ENCODE measurements around the gene TSPEAR.

TSPEAR gene

DNA sequence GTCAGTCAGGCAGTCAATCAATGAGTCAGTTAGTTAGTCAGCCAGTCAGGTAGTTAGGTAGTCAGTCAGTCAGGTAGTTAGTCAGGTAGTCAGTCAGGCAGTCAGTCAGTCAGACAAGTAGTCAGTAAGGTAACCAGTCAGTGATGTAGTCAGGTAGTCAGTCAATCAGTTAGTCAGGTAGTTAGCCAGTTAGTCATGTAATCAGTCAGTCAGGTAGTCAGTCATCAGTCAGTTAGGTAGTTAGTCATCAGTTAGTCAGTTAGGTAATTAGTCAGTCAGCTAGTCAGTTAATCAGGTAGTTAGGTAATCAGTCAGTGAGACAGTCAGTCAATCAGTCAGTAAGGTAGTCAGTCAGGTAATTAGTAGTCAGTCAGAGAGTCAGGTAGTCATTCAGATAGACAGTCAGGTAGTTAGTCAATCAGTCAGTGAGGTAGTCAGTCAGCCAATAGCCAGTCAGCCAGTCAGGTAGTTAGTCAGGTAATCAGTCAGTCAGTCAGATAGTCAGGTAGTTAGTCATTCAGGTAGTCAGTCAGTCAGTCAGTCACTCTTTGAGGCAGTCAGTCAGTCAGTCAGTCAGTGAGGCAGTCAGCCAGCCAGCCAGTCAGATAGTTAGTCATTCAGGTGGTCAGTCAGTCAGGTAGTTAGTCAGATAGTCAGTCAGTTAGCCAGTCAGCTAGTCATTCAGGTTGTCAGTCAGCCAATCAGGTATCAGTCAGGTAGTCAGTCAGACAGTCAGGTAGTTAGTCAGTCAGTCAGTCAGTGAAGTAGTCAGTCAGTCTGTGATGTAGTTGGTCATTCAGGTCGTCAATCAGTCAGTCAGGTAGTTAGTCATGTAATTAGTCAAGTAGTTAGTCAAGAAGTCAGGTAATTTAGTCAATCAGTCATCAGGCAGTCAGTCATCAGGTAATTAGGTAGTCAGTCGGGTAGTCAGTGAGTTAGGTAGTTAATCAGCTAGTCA is 186.7 kb downstream of the TSPEAR start:
- no peak for DNase-seq

DNA sequence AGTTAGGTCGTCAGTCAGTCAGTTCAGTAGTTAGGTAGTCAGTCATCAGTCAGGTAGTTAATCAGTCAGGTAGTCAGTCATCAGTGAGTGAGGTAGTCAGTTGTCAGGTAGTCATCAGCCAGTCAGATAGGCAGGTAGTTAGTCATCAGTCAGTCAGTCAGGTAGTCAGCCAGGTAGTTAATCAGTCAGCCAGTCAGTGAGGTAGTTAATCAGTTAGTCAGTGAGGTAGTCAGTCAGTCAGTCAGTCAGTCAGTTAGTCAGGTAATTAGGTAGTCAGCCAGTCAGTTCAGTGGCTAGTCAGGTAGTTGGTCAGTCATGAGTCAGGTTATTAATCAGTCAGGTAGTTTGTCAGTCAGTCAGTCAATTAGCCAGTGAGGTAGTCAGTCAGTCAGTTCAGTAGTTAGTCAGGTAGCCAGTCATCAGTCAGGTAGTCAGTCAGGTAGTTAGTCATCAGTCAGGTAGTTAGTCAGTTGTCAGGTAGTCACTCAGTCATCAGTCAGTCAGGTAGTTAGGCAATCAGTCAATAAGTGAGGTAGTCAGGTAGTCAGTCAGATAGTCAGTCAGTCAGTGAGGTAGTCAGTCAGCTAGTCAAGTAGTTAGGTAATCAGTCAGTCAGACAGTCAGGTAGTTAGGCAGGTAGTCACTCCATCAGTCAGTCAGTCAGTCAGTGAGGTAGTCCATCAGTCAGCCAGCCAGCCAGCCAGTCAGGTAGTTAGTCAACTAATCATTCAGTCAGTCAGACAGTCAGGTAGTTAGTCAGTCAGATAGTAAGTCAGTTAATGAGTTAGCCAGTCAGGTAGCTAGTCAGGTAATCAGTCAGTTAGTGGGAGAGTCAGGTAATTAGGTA is 187.6 kb downstream of the TSPEAR start:
- DNase-seq, result no peak

DNA sequence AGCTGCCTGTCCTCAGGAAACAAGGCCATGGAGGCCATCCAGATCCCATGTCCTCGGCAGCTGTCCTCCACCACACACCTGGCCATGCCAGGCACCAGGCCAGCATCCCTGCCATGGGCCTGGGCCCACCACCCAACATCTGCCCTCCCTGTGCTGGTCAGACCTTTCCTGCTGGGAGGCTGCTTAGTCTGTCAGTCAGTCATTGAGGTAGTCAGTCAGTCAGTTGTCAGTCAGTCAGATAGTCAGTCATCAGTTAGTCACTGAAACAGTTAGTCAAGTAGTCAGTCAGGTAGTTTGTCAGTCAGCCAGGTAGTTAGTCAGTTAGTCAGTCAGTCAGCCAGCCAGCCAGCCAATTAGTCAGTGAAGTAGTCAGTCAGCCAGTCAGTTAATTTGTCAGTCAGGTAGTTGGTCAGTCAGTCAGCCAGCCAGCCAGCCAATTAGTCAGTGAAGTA is 188.6 kb downstream of the TSPEAR start:
- no peak for DNase-seq

DNA sequence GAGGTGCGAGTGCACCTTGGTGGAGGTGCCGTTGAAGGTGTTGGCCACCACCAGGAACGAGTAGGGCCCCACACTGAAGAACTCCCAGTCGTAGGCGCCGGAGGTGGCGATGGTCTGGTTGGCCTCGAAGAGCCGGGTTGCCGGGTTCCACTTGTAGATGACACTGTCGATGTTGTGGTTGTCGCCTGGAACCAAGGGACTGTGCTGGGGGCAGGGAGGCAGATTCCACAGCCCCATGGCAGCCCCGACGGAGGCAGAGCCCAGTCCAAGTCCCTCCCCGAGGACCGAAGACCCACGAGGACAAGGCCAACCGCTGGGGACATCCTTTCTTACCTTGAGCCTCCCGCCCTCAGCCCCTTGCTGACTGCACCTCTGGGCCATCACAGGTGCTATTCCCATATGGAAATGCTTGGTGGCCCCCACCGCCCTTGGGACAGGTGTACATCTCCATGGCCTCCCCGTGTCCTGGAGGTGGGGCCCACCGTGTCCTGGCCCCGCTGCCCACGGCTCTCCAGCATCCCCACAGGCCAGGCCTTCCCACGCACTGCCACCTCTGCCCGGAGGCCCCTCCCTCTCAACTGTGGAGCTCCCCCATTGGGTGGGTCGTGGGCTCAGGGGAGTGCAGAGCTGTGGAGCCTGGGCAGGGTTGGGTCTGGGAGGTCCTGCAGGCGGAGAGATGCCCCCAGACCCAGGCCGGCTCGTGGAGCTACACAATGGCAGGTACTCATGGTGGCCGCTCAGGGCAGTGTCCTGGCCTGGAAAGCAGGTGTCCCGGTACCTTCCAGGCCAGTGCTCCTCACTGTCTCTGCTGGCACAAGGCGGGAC is 189.2 kb downstream of the TSPEAR start:
- DNase-seq, result no peak

DNA sequence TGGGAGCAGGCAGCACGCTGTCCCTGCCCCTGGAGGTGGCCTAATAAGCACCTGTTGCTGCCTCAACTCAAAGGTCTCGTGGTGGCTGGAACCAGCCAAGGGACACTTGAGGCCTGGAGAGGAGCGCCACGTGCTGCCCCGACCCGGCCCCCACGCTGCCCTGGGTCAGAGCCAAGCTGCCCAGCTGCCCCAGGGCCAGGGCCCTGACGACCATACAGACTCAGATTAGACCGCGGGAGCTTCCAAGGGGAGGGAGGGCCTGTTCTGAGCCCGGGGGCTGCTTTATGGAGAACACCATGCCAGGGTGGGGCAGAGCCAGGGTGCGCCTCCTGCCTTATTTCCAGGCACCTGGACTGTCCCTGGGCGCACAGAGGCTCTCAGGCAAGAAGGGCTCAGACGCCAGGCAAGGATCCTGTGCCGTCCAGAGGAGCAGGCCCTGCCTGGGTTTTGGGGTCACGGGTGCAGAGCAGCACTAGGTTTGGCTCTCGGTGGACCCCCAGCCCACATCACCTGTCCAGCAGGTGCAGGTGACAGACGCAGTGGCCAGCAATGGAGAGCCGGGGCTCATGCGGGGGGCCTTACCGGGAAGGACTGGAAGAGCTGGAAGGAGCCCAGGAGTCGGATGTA is 190.0 kb downstream of the TSPEAR start:
- DNase-seq, result no peak

DNA sequence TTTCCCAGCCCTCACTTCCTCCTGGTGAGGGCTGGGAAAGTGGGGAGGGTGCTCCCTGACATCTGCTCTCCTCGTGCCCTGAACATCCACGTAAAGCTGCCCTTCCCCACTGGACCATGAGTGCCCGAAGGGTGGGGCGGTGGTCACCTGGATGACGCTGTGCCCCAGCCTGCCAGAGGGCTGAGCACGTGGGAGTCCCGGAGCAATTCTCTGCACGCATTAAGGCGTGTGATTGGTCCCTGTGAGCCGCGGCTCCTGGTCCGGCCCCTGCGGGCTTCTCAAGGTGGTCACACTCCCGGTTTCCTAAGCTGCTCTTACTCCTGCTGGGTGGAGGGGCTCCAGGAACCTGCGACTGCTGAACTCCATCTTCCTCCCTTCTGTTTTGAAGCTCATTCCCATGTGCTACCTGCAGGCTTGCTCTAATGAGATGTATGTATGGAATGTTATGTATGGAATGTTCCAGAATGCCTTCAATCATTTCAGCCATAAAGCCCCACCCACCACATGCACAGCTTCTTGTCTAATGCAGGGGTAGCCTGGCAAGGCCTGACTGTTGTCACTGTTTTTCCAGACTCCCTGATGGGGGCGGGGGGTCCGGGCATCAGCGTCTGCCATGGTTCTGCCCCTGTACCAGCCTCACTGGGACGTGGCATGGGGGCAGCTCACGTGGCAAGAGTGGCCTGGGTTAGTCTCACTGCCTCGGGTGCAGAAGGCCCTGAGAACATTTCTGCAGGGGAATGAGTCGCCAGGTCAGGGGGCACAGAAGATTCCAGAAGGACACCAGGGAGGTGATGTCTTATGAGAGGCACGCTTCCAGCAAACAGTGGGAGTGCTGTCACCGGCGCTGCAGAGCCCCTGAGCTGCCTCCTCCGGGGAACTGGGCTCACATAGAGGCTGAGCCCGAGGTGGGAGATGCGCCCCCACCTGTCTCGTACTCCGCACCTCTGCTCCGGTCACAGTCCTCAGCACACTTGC is 190.8 kb downstream of the TSPEAR start:
- no peak for DNase-seq

DNA sequence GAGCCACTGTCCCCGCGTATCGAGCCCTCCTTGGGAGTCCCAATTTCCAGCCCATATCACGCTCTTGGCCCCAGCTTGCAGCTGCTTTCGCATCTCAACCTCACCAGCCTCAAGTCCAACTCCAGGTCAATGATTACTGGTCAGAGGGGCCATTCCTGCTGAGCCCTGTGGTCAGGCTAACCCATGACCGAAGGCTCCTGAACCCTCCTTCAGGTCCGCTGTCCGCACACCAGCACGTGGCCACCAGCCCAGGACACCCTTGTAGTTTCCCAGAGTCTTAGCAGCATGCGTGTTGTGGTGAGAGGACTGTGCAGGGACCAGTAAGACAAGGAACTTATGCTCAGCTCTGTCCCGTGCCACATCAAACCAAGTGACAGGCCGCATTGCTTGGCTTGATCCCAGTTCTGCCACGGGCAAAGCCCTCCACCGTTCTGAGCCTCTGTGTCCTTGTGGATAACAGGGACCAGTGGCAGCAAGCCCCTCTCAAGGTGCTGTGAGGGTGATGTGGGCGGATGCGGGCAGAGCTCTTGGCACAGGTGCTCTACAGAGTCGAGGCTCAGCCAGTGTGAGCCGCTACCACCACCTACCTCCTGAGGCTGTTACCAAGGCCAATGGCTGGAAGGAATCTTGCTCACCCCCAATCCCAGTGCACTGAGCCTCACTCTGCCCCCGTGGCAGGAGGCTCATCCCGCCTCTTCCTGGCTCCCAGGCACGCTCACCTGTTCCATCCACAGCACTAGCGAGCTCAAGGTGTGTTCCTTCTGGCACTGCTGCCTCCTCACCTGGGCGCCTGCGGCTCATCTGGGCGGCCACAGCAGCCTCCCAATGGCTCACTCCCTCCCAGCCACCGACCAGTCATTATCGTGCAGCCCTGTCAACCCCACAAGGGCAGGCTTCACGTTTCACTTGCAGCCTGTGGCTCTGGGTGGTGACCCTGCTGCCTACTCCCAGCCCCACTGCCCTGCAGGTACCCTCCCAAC is 191.7 kb downstream of the TSPEAR start:
- no peak for DNase-seq

DNA sequence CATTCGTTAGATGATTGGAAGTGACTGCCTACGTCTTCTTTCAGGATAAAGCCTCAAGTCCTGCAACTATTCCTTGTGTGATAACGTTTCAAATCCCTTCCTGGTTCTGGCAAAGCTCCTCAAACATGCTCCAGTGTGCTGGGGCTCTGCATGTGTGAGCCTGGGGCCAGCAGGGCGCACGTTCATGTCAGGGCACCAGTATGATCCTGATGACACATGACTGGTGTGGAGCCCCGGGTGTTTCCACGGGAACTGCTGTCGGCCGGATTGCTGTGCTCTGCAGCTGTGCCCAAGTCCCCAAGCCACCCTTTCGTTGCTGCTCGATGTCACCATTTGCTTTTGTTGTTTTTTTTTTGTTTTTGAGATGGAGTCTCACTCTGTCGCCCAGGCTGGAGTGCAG is 192.7 kb downstream of the TSPEAR start:
- DNase-seq, result no peak

DNA sequence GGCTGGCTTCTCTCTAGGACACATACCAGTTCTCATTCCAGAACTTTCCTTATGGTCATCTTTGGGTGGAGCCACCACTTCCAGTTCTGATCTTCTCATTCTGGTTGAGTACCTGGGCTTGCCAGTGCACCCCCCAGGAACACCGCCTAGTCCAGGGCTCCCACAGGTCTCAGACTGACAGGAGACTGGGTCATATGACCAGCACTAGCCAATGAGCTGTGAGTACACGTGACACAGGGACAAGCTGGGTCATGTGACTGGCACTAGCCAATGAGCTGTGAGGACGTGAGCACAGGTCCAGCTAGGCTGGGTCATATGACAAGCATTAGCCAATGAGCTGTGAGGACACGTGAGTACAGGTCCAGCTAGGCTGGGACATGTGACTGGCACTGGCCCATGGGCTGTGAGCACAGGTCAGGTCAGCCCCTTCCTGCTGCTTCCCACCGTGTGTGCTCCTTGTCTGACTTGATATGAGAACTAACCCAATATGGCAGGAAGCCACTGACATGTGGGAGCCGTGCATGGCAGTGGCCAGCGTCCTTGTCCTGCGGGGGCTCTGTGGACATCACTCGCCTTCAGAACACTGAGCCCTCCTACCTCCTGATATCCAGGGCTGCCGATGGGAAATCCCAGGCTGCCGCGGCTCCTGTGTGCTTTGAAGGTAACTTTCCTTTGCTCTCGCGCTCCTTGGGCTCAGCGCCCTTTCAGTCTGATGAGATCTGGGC is 194.0 kb downstream of the TSPEAR start:
- DNase-seq, result no peak

DNA sequence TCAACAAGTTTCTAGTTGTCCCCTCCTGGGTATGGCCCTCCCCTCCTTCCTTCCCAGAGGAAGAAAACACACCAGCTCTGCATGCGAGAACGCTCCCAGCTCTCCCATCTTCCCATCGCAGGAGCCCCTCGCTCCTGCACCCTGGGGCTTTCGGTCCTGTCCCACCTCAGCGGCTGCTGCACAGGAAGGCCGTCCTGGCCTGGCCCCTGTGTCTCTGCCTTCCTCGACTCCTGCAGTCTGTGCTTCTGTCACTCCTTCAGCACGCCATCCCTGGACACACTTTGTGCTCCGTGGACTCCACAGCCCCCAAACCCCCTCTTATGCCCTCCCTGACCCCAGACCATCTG is 194.6 kb downstream of the TSPEAR start:
- no peak for DNase-seq

DNA sequence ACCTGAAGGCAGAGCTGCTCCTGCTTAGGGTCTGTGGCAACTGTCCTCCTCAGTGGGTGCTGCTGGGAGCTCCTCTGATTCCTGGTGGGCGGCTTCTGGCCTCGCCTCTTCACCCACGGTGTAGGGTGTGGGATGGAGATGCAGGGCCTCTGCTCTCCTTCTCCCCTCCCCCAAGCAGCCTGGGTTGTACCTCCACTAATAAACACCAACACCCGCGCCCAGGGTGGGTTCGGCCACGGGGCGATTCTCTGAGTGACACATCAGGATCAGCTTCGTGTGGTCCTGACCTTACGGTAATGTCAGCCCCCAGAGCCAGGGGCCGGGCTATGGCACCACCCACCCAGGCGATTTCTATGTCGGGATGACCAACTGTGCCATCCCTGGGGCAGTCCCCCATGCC is 195.0 kb downstream of the TSPEAR start:
- no peak for DNase-seq

DNA sequence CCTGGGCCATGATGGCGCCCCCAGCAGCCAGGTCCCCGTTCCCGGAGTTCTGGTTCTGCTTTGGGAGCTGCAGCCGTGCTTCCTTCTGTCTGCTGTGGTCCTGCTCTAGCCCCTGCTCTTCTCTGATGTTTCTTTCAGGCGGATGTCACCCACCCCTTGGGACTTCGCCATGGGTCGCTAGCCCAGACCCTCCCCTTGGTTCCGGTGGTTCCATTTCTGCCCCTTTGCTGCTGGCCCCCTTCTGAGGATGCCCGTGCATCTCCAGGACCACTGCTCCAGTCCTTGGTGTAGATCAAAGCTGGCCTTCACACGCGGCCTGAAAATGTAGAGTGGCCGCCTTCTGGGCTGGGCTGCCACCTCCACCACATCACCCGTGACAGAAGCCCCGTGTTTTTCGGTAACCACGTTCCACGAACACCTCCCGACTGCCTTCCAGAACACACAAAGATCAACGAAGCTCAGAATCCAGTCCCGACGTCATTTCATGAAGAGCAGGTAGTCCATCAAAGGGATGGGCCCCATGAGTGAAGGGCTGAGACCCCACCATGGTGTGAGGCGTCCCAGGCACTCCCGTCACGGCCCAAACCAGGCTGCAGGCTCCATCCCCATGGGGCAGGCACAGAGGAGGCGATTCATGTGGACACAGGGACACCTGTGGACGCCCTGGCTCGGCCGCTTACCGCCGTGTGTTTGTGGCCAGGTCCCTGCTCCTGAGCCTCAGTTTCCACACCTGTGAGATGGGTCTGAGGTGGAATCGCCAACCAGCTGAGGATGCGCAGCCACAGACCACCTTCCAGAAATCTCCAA is 195.8 kb downstream of the TSPEAR start:
- no peak for DNase-seq

DNA sequence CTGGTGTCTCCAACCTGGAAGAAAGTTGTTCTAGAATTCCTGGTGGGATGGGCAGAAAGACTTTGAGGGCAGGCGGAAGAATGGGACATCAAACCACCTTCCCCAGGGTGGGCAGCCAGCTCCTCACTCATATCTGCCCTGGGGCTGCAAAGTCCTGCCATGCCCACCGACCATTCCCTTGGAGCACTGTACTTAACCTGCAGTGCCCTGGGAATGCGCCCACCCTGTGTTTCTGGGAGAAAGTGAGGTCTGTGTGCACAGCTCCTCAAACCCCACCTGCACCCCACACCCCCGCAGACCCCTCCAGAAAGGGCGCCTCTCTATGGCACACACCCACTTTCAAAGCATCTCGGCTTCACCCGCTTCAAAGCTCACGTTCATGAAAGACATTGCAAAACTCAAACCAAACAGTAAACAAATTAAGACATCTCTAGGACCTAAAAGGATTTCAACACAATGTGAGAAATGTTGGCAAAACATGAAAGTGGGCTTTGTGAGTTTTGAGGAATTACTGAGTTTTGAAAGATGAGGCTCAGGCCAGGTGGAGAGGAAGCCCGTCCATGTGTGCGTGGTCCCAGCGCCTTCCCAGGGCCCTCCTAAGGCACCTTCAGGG is 196.5 kb downstream of the TSPEAR start:
- DNase-seq, result no peak

DNA sequence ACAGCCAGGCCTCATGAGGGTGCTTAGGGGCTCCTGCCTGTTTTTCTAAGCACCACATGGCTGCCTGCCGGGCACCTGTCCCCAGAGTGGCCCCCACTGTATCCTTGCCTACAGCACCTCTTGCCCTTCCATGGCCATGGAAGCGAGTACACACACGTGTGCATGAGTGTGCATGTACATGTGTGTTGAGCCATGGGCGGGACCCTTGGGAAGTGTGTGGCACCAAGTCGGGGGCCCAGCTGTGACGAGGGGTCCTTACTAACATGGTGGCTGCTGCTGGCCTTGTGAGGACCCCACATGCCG is 197.2 kb downstream of the TSPEAR start:
- no peak for DNase-seq

DNA sequence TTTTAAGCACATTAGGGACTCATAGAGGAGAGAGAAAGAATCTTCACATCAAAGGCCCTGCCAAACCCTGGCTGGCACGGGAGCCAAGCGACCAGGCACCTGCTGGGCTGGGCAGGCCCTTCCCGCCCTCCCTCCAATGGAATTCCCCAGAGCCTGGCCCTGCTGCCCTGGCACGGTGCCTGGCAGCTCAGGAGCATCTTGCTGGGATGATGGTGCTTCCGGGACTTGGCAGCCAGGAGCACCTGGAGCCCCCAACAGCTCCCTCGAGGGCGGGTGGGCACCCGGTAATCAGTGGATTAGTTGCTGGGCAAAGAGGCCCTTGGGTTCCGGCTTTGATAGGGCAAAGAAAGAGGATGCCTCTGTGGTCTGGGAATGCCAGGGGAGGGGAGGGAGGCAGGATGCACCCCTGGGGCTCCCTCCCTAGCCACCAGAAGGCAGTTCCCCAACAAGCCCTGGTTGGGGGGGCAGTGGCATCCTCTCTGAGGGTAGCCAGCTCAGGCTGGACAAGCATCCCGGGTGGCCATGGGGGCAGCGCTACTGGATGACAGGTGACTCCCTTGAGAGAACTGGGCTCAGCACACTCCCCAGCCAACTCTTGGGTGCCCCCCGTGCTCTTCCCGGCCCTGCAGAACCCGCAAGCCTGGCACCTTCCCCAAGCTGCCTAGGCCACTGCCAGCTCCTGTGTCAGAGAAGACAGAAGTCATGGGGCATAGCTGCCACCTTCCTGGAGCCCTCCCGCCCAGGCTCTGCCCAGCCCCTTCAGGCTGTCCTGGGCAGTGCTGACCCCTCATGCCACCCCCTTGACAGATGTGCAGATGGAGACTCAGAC is 197.8 kb downstream of the TSPEAR start:
- DNase-seq, result no peak

DNA sequence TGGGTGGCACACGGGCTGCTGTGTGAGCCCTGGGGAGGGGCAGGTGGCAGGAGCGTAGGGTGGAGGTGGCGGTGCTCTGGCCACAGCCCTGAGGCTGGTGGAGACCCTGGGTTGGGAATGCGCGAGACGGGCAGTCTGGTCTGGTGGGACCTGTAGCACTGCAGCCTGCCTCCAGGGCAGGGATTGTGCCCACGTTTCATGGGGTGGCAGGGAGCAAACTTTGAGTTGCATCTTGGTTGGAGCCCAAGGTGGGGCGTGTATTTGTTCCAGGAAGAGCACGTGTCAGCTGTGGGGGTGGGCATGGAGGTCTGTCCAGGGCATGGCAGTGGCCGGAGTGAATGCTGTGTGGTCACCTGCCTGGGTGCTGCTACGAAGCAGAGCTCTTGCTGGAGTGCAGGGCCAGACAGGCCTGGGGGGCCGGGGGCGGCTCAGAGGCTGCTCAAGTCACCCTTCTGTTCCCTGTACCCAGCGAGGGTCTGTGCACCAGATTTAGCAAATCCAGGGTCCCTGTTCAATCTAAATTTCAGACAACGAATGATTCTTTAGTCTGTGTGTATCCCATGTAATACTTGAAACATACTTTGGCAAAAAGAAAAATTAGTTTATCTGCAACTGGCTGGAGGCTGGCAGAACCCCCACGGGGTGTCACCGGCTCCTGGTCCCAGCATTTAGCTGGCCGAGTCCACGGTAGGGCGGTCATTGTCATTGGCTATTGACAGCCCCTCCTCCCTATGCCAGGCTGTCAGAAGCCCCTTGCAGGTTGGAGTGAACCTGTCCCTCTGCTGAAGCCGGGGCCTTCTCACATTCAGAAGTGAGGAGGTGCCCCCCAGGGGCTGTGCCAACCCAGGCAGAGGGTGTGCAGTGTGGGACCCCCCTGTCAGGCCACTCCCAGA is 198.6 kb downstream of the TSPEAR start:
- DNase-seq, result no peak
